ENCODE measurements around the gene TSHZ2.

The TSHZ2 gene

GRCh38 chr20:52945862-52946522, 26.2 kb upstream of the TSHZ2 start:
- no peak for DNase-seq
- ChIA-PET POLR2A (no interaction called here), CTCF (no interaction called here)
- Histone ChIP-seq H3K4me3 (ENCODE audit: control insufficient read depth in 1 of 7, extremely low read depth in 1 of 7, insufficient read depth in 4 of 7, low read depth in 2 of 7, low read length in 6 of 7) (no peak overlapping the region), H3K36me3 (ENCODE audit: control insufficient read depth in 4 of 4, insufficient read depth in 4 of 4, low read length in 3 of 4) (no peaks in the 10 kb centered on the region), H3K27ac (ENCODE audit: insufficient read depth in 1 of 2, low read depth in 1 of 2, low read length in 2 of 2, poor library complexity in 1 of 2, severe bottlenecking in 2 of 2) (no peak overlapping the region), H3K27me3 (replicated peaks in 2 of 5; ENCODE audit: control insufficient read depth in 4 of 5, insufficient read depth in 5 of 5, low read length in 4 of 5) (no peaks in the 10 kb centered on the region), H3K9me3 (ENCODE audit: control extremely low read depth in 1 of 5, control insufficient read depth in 4 of 5, insufficient read depth in 2 of 5, low read depth in 1 of 5, low read length in 4 of 5) (no peaks in the 10 kb centered on the region), H3K4me1 (ENCODE audit: control extremely low read depth in 1 of 4, control insufficient read depth in 4 of 4, insufficient read depth in 4 of 4, low read length in 3 of 4) (no peaks in the 10 kb centered on the region)
- WGBS (ENCODE audit: insufficient coverage): no CpG with 5 or more reads among the region's 2 CpGs

GRCh38 chr20:52948491-52948890, 23.7 kb upstream of the TSHZ2 start:
- ChIA-PET POLR2A (no interaction called here), CTCF (no interaction called here)
- 100% methylated on average over 1 of the region's 1 CpG for WGBS (ENCODE audit: insufficient coverage)
- no peaks in the 10 kb centered on the region for H3K27me3 ChIP-seq (replicated peaks in 2 of 5; ENCODE audit: control insufficient read depth in 4 of 5, insufficient read depth in 5 of 5, low read length in 4 of 5)
- H3K36me3 ChIP-seq (ENCODE audit: control insufficient read depth in 4 of 4, insufficient read depth in 4 of 4, low read length in 3 of 4): no peaks in the 10 kb centered on the region
- no peak overlapping the region for H3K4me3 ChIP-seq (ENCODE audit: control insufficient read depth in 1 of 7, extremely low read depth in 1 of 7, insufficient read depth in 4 of 7, low read depth in 2 of 7, low read length in 6 of 7)
- no peak for DNase-seq
- H3K27ac ChIP-seq (ENCODE audit: insufficient read depth in 1 of 2, low read depth in 1 of 2, low read length in 2 of 2, poor library complexity in 1 of 2, severe bottlenecking in 2 of 2): no peak overlapping the region
- no peaks in the 10 kb centered on the region for H3K4me1 ChIP-seq (ENCODE audit: control extremely low read depth in 1 of 4, control insufficient read depth in 4 of 4, insufficient read depth in 4 of 4, low read length in 3 of 4)
- no peaks in the 10 kb centered on the region for H3K9me3 ChIP-seq (ENCODE audit: control extremely low read depth in 1 of 5, control insufficient read depth in 4 of 5, insufficient read depth in 2 of 5, low read depth in 1 of 5, low read length in 4 of 5)

GRCh38 chr20:52953020-52953419, 19.1 kb upstream of the TSHZ2 start:
- POLR2A ChIA-PET: no interaction called here
- no peaks in the 10 kb centered on the region for H3K9me3 ChIP-seq (ENCODE audit: control extremely low read depth in 1 of 5, control insufficient read depth in 4 of 5, insufficient read depth in 2 of 5, low read depth in 1 of 5, low read length in 4 of 5)

GRCh38 chr20:52954849-52955248, 17.3 kb upstream of the TSHZ2 start:
- 90% methylated on average over 2 of the region's 6 CpGs for WGBS (ENCODE audit: insufficient coverage)

More at GRCh38 chr20:52953020-52953419, 19.1 kb upstream of the TSHZ2 start:
- H3K4me1 ChIP-seq (ENCODE audit: control extremely low read depth in 1 of 4, control insufficient read depth in 4 of 4, insufficient read depth in 4 of 4, low read length in 3 of 4): no peaks in the 10 kb centered on the region
- WGBS (ENCODE audit: insufficient coverage): no CpG with 5 or more reads among the region's 1 CpG
- CTCF ChIA-PET: no interaction called here
- no peak overlapping the region for H3K27ac ChIP-seq (ENCODE audit: insufficient read depth in 1 of 2, low read depth in 1 of 2, low read length in 2 of 2, poor library complexity in 1 of 2, severe bottlenecking in 2 of 2)
- no peak overlapping the region for H3K4me3 ChIP-seq (ENCODE audit: control insufficient read depth in 1 of 7, extremely low read depth in 1 of 7, insufficient read depth in 4 of 7, low read depth in 2 of 7, low read length in 6 of 7)
- no peaks in the 10 kb centered on the region for H3K27me3 ChIP-seq (replicated peaks in 2 of 5; ENCODE audit: control insufficient read depth in 4 of 5, insufficient read depth in 5 of 5, low read length in 4 of 5)
- H3K36me3 ChIP-seq (ENCODE audit: control insufficient read depth in 4 of 4, insufficient read depth in 4 of 4, low read length in 3 of 4): no peaks in the 10 kb centered on the region
- DNase-seq: no peak

GRCh38 chr20:52958211-52958610, 13.9 kb upstream of the TSHZ2 start:
- CTCF ChIA-PET: no interaction called here
- Histone ChIP-seq H3K27ac (ENCODE audit: insufficient read depth in 1 of 2, low read depth in 1 of 2, low read length in 2 of 2, poor library complexity in 1 of 2, severe bottlenecking in 2 of 2) (no peak overlapping the region), H3K4me3 (ENCODE audit: control insufficient read depth in 1 of 7, extremely low read depth in 1 of 7, insufficient read depth in 4 of 7, low read depth in 2 of 7, low read length in 6 of 7) (no peak overlapping the region), H3K4me1 (ENCODE audit: control extremely low read depth in 1 of 4, control insufficient read depth in 4 of 4, insufficient read depth in 4 of 4, low read length in 3 of 4) (no peaks in the 10 kb centered on the region), H3K36me3 (ENCODE audit: control insufficient read depth in 4 of 4, insufficient read depth in 4 of 4, low read length in 3 of 4) (no peaks in the 10 kb centered on the region), H3K27me3 (replicated peaks in 2 of 5; ENCODE audit: control insufficient read depth in 4 of 5, insufficient read depth in 5 of 5, low read length in 4 of 5) (peaks cover 0 to 8% (median 2%) of the 10 kb centered on the region in 5 experiments), H3K9me3 (ENCODE audit: control extremely low read depth in 1 of 5, control insufficient read depth in 4 of 5, insufficient read depth in 2 of 5, low read depth in 1 of 5, low read length in 4 of 5) (no peaks in the 10 kb centered on the region)
- 53% methylated on average over 3 of the region's 4 CpGs for whole genome bisulfite sequencing (ENCODE audit: insufficient coverage)
- DNase-seq: no peak
- POLR2A ChIA-PET: no interaction called here

More at GRCh38 chr20:52954849-52955248, 17.3 kb upstream of the TSHZ2 start:
- DNase-seq: no peak
- Histone ChIP-seq H3K27ac (ENCODE audit: insufficient read depth in 1 of 2, low read depth in 1 of 2, low read length in 2 of 2, poor library complexity in 1 of 2, severe bottlenecking in 2 of 2) (no peak overlapping the region), H3K4me1 (ENCODE audit: control extremely low read depth in 1 of 4, control insufficient read depth in 4 of 4, insufficient read depth in 4 of 4, low read length in 3 of 4) (no peaks in the 10 kb centered on the region), H3K9me3 (ENCODE audit: control extremely low read depth in 1 of 5, control insufficient read depth in 4 of 5, insufficient read depth in 2 of 5, low read depth in 1 of 5, low read length in 4 of 5) (no peaks in the 10 kb centered on the region), H3K27me3 (replicated peaks in 2 of 5; ENCODE audit: control insufficient read depth in 4 of 5, insufficient read depth in 5 of 5, low read length in 4 of 5) (no peaks in the 10 kb centered on the region), H3K4me3 (ENCODE audit: control insufficient read depth in 1 of 7, extremely low read depth in 1 of 7, insufficient read depth in 4 of 7, low read depth in 2 of 7, low read length in 6 of 7) (no peak overlapping the region), H3K36me3 (ENCODE audit: control insufficient read depth in 4 of 4, insufficient read depth in 4 of 4, low read length in 3 of 4) (no peaks in the 10 kb centered on the region)
- CTCF ChIA-PET: interaction anchor here (0.6 kb wide), 1 partner anchor 547 kb away, joined by 3 read pairs; no protein-coding TSS in a partner anchor
- POLR2A ChIA-PET: no interaction called here

GRCh38 chr20:52959125-52959524, 13.0 kb upstream of the TSHZ2 start:
- DNase-seq: no peak
- WGBS (ENCODE audit: insufficient coverage): 64% methylated on average over 4 of the region's 5 CpGs
- H3K4me1 ChIP-seq (ENCODE audit: control extremely low read depth in 1 of 4, control insufficient read depth in 4 of 4, insufficient read depth in 4 of 4, low read length in 3 of 4): no peaks in the 10 kb centered on the region
- no peaks in the 10 kb centered on the region for H3K36me3 ChIP-seq (ENCODE audit: control insufficient read depth in 4 of 4, insufficient read depth in 4 of 4, low read length in 3 of 4)
- H3K9me3 ChIP-seq (ENCODE audit: control extremely low read depth in 1 of 5, control insufficient read depth in 4 of 5, insufficient read depth in 2 of 5, low read depth in 1 of 5, low read length in 4 of 5): no peaks in the 10 kb centered on the region
- no peak overlapping the region for H3K4me3 ChIP-seq (ENCODE audit: control insufficient read depth in 1 of 7, extremely low read depth in 1 of 7, insufficient read depth in 4 of 7, low read depth in 2 of 7, low read length in 6 of 7)
- peaks cover 0 to 14% (median 2%) of the 10 kb centered on the region in 5 experiments for H3K27me3 ChIP-seq (replicated peaks in 2 of 5; ENCODE audit: control insufficient read depth in 4 of 5, insufficient read depth in 5 of 5, low read length in 4 of 5)
- ChIA-PET POLR2A (no interaction called here), CTCF (no interaction called here)
- no peak overlapping the region for H3K27ac ChIP-seq (ENCODE audit: insufficient read depth in 1 of 2, low read depth in 1 of 2, low read length in 2 of 2, poor library complexity in 1 of 2, severe bottlenecking in 2 of 2)

GRCh38 chr20:52962183-52962582, 10.0 kb upstream of the TSHZ2 start:
- ChIA-PET POLR2A (no interaction called here), CTCF (no interaction called here)
- DNase-seq: no peak
- H3K27ac ChIP-seq (ENCODE audit: insufficient read depth in 1 of 2, low read depth in 1 of 2, low read length in 2 of 2, poor library complexity in 1 of 2, severe bottlenecking in 2 of 2): no peak overlapping the region
- H3K27me3 ChIP-seq (replicated peaks in 2 of 5; ENCODE audit: control insufficient read depth in 4 of 5, insufficient read depth in 5 of 5, low read length in 4 of 5): peaks cover 0 to 14% (median 2%) of the 10 kb centered on the region in 5 experiments
- no peak overlapping the region for H3K4me3 ChIP-seq (ENCODE audit: control insufficient read depth in 1 of 7, extremely low read depth in 1 of 7, insufficient read depth in 4 of 7, low read depth in 2 of 7, low read length in 6 of 7)
- H3K4me1 ChIP-seq (ENCODE audit: control extremely low read depth in 1 of 4, control insufficient read depth in 4 of 4, insufficient read depth in 4 of 4, low read length in 3 of 4): no peaks in the 10 kb centered on the region
- no peaks in the 10 kb centered on the region for H3K9me3 ChIP-seq (ENCODE audit: control extremely low read depth in 1 of 5, control insufficient read depth in 4 of 5, insufficient read depth in 2 of 5, low read depth in 1 of 5, low read length in 4 of 5)
- no peaks in the 10 kb centered on the region for H3K36me3 ChIP-seq (ENCODE audit: control insufficient read depth in 4 of 4, insufficient read depth in 4 of 4, low read length in 3 of 4)
- WGBS (ENCODE audit: insufficient coverage): no CpG with 5 or more reads among the region's 1 CpG
